DND-41 (cell line): ENCODE data around the gene MED12L.

Experiments used
- EZH2 ChIP-seq: IDR thresholded peaks from 3 replicates; pipeline ENCODE4 v1.6.1; 2012; ENCODE audit warnings: borderline replicate concordance, low read depth, mild to moderate bottlenecking, moderate library complexity, low read length, inconsistent platforms; ENCODE audit not compliant: severe bottlenecking
- TF ChIP-seq, protein P1 (sequence below): IDR thresholded peaks from 2 replicates; pipeline ENCODE4 v1.5.1; 2012; ENCODE audit warnings: borderline replicate concordance, low read length, moderate library complexity, mild to moderate bottlenecking; ENCODE audit not compliant: poor library complexity, severe bottlenecking; ENCODE audit errors: extremely low read depth

DNA sequence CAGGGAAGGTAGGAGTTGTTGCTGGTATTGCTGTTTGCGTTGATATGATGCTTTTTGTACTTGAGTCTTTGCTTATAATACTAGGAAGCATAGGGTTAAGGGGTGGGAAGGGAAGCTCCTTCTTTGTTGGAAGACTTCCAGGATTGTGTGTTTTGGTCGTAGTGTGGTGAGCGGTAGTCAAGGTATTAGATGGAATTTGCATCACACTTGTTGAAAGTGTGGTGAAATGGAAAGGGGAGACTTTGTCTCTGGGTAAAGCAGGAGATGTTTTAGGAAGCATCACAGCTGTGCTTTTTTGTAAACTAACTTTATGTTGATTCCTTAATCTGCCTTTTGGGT is 360.5 kb downstream of the MED12L start:
- TF ChIP-seq, protein P1, sequence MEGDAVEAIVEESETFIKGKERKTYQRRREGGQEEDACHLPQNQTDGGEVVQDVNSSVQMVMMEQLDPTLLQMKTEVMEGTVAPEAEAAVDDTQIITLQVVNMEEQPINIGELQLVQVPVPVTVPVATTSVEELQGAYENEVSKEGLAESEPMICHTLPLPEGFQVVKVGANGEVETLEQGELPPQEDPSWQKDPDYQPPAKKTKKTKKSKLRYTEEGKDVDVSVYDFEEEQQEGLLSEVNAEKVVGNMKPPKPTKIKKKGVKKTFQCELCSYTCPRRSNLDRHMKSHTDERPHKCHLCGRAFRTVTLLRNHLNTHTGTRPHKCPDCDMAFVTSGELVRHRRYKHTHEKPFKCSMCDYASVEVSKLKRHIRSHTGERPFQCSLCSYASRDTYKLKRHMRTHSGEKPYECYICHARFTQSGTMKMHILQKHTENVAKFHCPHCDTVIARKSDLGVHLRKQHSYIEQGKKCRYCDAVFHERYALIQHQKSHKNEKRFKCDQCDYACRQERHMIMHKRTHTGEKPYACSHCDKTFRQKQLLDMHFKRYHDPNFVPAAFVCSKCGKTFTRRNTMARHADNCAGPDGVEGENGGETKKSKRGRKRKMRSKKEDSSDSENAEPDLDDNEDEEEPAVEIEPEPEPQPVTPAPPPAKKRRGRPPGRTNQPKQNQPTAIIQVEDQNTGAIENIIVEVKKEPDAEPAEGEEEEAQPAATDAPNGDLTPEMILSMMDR: no peak
- TF ChIP-seq EZH2: no peak
